Lower leg skin (tissue), 3 donors: ENCODE data around the gene LAMB4.

Experiments
- POLR2A ChIP-seq, 2 donors: fragments of 450-650 bp; IDR thresholded peaks; one replicate each; pipeline ENCODE4 v1.6.1; 2016 to 2017; ENCODE audit warnings: antibody characterized with exemption in 2 of 2, mild to moderate bottlenecking in 1 of 2, moderate library complexity in 1 of 2
- TF ChIP-seq, protein P1 (sequence below), 3 donors: fragments of 450-650 bp; IDR thresholded peaks; one replicate each; pipeline ENCODE4 v1.5.1; 2016; ENCODE audit warnings: antibody characterized with exemption in 3 of 3, mild to moderate bottlenecking in 3 of 3, moderate library complexity in 2 of 3

DNA sequence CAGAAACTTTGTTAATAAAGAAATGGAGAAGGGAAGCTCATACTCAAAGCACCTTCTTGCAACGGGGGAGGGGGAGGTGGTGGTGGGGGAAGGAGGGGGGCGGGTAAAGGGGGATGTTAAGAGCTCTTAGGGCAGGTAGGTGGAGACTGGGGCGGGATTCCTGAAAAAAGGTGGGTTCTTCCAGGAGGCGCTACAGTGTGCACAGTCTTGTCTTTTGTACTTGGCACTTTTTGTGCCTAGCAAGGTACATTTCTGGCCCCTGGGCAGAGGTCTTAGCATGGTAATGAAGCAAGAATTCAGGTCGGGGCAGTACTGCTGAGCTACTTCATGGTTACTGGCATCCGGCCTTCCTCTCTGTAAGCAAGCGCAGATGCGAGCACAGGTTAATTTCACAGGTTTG is 15.2 kb upstream of the LAMB4 start:
- no peak for TF ChIP-seq POLR2A (IDR thresholded peaks at IDR 0.05)
- TF ChIP-seq, protein P1, sequence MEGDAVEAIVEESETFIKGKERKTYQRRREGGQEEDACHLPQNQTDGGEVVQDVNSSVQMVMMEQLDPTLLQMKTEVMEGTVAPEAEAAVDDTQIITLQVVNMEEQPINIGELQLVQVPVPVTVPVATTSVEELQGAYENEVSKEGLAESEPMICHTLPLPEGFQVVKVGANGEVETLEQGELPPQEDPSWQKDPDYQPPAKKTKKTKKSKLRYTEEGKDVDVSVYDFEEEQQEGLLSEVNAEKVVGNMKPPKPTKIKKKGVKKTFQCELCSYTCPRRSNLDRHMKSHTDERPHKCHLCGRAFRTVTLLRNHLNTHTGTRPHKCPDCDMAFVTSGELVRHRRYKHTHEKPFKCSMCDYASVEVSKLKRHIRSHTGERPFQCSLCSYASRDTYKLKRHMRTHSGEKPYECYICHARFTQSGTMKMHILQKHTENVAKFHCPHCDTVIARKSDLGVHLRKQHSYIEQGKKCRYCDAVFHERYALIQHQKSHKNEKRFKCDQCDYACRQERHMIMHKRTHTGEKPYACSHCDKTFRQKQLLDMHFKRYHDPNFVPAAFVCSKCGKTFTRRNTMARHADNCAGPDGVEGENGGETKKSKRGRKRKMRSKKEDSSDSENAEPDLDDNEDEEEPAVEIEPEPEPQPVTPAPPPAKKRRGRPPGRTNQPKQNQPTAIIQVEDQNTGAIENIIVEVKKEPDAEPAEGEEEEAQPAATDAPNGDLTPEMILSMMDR (IDR thresholded peaks at IDR 0.05): no peak
